M059J (cell line): ENCODE results near the gene USH1G. TPM values are rescaled to one million over a fixed set of nuclear protein-coding genes. Genes with fewer than 3 reads are reported as not detected.

Source experiments
- DNase-seq: peaks from one replicate; pipeline ENCODE4 v3.0.0-alpha.2; 2012; ENCODE audit warnings: low read depth
- total RNA-seq: library from RNA; depleted of rRNA; stranded (reverse); fragments of >200 nt; shearing (Covaris generic); gene quantifications from 2 replicates; pipeline ENCODE4 v1.2.3, GENCODE V29; 2014

The USH1G gene
- total RNA-seq, 1 experiment from 2014 or later, result not detected

DNA sequence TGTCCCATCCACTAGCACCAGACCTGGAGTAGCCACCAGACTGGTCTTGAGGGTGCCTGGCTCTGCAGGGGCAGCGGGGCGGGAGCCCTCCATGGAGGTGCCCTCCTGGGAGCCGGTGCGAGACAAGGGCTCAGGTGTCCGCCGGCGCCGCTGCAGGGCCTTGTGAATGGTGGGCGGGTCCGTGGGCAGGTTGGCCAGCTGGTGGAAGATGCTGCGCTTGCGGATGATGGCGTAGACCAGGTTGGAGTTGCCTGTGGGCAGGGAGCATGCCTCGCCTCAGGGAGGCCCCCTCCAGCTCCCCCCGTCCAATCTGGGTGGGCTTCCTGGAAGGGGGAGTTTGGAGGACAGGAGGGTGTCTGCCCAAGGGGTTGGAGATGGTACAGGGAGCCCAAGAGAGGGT is 31.1 kb upstream of the USH1G start:
- DNase-seq, result no peak

DNA sequence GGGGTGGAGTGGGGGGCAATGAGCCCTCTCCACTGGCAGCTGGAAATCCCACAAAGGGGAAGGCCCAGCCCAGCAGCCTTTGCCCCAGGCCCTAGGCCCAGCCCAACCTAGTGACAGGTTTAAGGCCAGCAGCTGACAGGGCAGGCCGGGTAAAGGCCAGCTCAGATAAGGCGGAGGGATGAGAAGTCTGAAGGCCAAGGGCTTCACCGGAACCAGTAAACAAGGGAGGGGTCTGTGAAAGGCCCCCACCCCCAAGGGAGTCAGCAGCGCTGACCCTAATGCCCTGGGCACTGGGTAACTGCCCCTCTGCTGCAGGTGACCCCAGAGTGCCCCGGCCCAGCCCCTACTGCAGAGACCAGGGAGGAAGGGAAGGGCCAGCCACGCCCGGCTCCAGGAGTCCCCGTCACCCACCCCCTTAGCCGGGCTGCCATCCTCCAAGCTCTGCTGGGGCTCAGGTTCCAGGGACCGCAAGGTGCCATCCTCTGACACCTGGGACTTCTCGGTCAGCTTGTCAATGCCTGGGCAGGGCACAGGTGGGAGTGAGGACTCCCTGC is 30.2 kb upstream of the USH1G start:
- DNase-seq, result no peak

DNA sequence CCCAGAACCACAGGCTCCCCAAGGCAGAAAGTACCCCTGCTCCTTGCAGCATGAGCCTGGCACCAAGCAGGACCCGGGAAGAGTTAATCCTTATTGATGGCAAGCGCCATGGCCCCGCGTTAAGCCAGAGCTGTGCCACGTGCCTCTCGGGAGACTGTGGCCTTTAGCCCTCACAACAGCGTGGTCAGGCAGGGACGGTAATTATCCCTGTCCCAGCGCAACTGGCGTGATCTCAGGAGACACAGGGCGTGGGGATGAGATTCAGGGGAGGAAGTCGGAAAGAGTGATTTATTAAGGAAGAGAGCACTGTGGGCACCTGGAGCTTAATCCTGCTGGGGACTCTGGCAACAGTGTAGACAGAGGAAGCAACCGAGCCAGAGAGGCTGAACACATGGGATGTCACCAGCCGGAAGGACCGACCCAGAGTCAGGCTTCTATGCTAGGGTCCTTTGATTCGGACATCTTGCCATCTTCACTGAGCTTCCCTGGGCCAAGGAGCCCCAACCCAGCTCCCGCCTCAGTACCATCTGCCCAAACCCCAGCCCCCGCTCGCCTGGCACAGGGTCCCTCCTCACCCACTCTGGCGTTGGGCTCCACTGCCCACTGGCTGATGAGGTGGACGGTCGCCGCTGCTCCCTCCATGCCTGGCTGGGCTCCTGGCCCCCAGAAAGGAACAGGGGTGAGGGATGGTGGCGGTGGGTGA is 29.5 kb upstream of the USH1G start:
- DNase-seq, result no peak

DNA sequence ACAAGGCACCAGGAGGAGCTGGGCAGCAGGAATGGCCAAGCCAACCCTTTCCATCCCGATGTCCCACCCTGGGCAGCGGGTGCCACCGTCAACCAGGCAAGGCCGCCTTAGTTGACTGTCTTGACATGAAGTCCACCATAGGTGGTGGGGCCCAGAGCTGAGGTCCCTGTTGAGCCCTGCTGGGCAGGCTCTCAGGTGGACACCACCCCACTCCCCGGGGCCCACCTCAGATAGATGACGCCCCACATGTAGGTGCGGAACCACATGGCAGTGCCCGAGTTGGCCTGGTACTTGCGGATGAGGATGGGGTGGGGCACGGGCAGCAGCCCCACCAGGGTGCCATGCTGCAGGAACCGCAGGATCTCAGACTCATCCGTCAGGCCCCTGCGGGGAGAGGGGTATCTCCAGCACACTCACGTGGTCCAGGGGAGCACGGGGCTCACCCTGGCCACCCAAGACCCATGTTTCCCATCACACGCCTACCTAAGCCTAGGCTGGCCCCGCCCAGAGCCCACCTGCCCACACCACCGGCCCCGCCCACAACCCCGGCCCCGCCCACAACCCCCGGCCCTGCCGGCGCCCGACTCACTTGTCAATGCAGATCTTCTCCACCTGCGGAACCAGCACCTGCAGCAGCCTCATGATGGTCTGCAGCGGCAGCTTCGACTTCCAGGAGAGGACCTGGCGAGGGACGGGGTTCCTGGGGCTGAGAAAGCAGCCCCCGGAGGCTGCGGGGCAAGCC is 28.8 kb upstream of the USH1G start:
- DNase-seq, result no peak

DNA sequence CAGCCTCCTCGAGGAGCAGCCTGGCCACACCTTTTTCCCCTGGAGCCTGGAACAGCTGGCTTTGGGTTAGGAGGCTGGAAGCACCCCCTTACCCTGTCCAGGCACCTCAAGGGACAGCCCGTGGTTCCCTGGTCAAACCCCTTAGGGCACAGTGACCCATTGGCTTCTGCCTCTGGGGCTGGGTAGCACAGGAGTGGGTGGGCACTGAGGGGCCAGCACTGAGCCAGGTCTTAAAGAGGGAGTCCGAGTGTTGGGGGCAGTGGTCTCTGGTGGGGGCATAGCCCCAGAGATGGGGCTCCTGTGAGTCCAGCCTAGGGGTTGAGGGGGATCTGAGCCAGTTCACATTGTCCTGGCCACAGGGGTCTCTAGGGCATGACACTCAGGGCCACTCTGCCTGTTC is 28.0 kb upstream of the USH1G start:
- no peak for DNase-seq

DNA sequence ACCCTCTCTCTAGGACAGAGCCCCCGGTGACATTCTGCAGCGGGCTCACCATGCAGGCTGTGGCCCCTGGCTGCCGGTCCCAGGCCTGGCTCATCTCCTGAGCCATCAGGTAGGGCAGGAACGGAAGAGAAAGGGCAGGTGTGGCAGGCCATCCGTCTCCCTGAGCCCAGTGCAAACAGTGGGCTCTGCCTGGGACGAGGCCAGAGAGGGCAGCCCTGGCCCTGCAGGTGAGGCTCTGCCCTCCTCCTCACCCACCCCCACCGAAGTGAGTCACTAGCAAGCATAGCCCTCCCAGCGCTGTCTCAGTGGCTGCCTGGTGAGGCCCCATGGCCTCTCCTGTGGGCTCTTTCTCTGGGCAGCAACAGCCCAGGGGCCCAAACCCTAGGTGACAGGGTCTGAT is 27.2 kb upstream of the USH1G start:
- no peak for DNase-seq

DNA sequence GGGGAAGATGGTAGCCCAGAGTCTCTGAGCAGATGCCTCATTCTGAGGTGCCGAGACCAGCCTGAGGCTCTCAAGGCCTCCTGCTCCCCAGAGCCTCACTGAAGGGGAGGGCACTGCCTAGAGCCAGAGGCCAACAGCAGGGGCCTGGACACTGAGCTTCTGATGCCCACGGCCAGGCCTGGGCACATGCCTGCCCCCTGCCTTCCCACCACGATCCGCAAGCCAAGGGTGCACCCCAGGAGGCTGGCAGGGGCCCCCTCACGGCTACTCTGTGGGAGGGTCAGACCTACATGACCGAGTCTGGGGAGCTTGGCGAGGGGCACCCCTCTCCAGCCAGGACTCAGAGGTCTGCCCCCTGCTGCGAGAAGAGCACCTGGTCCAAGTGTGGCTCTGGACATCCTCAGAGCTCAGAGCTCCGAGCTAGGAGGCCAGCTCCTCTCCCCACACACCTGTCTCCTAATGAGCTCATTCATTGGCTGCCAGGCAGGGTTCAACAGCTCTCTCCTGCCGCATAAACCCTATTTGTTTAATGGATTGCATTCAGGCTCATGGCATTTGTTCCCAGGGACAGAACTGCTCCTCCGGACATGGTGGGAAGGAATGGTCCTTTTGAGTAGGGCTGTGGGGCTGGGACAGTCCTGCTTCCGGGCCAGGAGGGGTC is 26.5 kb upstream of the USH1G start:
- DNase-seq, result no peak

DNA sequence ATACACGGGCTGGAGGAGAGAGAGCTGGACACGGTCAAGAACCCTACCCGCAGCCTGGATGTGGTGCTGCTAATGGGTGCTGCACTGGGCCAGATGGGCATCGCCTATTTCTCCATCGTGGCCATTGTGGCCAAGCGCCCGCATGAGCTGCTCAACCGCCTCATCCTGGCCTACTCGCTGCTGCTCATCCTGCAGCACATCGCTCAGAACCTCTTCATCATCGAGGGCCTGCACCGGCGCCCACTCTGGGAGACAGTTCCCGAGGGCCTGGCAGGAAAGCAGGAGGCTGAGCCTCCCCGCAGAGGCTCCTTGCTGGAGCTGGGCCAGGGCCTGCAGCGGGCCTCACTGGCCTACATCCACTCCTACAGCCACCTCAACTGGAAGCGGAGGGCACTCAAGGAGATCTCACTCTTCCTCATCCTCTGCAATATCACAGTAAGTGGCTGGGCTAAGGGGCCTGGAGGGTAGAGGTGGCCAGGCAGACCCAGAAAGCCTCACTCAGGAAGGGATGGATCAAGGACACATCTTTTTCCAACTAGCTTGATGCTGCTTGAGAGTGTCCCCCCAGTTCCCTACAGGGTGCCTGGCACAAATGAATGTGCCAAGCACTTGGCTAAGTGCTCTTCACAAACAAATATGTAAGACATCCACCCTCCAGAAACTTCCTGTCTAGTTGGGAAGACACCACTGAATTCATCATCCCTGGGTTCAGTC is 24.1 kb upstream of the USH1G start:
- DNase-seq, result no peak

DNA sequence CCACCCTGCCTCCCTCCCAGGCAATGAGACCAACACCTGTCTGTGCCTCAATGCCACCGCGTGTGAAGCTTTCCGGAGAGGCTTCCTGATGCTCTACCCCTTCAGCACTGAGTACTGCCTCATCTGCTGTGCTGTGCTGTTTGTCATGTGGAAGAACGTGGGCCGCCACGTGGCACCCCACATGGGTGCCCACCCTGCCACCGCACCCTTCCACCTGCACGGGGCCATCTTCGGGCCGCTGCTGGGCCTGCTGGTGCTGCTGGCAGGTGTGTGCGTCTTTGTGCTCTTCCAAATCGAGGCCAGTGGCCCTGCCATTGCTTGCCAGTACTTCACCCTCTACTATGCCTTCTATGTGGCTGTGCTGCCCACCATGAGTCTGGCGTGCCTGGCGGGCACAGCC is 23.6 kb upstream of the USH1G start:
- no peak for DNase-seq

DNA sequence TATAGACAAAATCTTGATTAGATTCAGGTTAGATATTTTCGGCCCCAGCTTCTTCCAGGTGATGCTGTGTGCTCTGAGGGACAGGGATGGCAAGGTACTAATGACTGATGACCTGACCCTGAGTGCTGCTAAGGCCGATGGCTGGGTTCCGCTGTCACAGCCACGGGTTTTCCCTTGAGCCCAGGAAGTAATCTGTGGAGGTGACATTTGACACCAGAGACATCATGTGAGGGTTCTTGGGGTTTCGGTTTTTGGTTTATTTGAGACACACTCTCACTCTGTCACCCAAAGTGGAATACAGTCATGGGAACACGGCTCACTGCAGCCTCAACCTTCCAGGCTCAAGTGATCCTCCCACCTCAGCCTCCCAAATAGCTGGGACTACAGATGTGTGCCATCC is 22.5 kb upstream of the USH1G start:
- DNase-seq, result no peak

DNA sequence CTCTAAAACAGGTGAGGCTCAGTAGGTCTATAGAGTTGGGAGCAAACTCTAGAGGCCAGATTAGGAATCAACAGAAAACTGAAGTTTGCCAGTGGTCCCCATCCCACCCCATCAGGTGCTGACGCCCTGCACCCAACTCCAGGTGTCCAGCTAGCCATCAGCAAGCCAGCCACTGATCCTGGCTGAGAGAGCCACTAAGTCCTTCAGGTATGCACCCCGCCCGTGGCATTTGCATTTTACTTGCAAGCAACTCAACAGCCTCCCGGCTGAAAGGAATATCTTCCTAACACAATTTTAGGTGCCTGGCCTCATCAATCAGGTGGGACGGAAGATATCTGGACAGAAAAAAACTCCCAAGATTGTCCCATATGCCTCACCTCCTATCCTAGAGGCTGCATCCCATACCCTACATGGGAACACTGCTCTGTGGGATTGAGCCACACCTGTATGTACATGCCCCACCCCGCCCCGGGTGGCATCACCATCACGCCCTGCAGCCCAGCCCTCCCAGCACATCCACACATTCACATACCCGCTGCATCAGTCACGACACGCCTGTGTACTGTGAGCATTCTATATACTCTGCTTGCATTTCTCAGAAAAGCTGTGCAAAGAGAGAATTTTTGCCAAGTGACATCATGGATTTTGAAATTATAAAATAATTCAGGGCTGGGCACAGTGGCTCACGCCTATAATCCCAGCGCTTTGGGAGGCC is 20.9 kb upstream of the USH1G start:
- DNase-seq, result no peak

DNA sequence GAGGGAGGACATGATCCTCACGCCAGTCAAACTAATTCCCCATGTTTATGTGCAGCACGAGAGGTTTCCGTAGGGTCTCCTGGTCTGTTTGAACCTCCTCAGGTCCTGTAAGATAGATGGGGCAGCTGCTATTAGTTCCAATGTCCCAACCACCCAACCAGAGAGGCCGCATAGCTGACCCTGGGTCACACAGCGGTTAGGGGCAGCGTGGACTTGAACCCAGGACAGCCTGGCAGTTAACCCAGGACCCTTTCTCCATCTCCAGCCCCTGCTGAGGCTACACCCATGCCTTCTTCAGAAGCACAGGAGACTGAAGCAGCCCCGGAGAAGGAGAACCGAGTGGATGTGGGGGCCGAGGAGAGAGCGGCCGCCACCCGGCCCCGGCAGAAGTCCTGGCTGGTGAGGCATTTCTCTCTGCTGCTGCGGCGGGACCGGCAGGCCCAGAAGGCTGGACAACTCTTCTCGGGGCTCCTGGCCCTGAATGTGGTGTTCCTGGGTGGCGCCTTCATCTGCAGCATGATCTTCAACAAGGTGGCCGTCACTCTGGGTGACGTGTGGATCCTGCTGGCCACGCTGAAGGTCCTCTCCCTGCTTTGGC is 18.2 kb upstream of the USH1G start:
- DNase-seq, result no peak

DNA sequence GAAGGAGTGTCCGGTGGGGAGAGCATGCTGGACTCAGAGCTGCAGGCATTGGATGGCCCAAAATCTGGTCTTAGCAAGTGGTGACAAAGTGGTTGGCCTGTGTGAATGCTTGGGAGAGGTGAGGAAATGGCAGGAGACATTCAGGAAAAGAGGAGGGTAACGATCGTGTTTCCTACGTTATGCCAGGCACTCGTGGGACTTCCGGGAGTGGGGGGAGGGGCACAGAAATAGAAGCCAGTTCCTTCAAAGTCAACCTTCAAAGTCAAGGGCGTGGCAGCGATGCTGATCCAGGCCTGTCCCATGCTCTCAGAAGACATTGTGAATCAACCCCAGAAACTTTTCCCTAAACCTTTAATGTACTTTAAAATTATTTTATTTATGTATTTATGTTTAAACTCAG is 16.5 kb upstream of the USH1G start:
- no peak for DNase-seq

DNA sequence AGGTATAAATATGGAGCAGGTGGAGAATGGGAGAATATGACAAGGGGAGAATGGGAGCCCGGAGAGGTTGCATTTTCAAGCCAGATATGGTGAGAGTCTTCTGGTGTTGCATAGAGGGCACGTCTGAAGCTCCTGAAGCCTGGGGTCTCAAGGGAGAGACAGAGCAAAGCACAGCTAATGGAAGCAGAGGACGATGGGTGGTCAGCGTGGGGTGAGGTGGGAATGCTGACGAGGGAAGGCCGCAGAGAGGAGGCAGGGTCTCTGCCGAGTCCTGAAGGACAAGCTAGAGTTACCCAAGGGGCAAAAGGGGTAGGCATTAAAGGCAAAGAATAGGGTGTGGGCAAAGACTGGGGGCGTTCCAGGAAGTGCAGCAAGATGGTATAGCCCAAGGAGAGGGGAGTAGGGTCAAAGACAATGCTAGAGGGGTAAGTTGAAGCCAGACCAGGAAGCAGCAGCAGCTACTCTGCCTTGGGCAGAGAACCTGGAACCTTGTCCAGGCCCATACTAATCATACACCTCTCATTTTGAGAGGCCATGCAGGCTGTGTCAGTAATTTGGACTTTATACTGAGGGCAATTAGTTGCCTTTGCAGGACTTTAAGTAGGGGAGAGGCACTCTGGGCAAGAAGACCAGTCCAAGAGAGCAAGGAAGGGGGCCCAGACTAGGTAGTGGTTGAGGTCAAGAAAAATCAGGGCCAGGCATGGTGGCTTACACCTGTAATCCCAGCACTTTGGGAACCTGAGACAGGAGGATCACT is 15.3 kb upstream of the USH1G start:
- no peak for DNase-seq

DNA sequence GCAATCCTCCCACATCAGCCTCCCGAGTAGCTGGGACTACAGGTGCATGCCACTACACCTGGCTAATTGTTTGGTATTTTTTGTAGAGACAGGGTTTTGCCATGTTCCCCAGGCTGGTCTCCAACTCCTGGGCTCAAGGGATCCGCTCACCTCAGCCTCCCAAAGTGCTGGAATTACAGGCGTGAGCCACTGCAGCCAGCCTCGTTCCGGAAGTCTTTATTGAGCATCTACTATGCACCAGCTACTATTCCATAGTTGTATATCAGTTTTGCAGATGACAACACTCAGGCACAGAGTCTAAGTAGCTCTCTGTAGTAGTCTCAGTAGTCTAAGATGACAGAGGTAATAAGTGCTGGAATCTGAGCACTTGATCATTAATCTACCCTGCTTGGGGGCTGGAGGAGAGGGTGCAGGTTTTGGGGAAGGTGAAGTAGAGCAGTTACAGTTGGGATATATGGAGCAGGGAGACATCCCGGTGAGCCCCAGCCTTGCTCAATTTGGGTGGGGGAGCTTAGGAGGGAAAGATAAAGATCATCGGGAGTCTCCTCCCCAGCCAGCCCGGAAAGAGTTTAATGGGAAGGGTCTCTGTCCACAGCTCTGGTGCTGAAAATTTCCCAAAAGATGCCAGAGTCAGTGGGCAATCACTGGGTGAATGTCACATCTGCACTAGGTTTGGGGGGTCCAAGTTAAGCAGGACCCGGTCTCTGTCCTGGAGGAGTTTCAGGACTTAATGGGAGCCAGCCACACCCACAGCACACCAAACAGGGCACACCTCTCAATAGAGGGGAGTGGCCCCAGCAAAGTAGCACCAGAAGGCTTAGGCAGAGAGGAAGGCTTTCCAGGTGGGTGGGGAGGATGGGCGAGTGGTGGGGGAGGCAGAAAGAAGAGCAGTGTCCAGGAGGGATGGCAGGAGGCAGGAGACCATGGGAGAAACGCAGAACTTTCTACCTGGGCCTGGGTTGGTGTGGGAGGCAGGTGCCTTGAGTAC is 14.3 kb upstream of the USH1G start:
- no peak for DNase-seq

DNA sequence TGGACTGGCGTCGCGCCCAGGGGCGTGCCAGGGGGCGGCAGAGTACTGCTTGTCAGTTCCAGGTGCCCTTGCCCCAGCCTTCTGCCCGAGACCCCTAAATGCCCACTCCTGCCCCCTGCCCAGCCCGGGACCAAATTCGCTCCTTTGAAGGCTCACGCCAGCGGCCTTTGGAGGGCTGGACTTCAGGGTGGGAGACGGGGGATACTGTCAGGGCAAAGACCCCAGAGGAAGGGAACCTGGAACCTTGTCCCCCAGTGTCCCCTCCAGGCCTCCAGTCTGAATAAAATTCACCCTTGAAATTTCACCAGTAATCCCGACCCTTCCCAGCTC is 13.4 kb upstream of the USH1G start:
- DNase-seq, result no peak

DNA sequence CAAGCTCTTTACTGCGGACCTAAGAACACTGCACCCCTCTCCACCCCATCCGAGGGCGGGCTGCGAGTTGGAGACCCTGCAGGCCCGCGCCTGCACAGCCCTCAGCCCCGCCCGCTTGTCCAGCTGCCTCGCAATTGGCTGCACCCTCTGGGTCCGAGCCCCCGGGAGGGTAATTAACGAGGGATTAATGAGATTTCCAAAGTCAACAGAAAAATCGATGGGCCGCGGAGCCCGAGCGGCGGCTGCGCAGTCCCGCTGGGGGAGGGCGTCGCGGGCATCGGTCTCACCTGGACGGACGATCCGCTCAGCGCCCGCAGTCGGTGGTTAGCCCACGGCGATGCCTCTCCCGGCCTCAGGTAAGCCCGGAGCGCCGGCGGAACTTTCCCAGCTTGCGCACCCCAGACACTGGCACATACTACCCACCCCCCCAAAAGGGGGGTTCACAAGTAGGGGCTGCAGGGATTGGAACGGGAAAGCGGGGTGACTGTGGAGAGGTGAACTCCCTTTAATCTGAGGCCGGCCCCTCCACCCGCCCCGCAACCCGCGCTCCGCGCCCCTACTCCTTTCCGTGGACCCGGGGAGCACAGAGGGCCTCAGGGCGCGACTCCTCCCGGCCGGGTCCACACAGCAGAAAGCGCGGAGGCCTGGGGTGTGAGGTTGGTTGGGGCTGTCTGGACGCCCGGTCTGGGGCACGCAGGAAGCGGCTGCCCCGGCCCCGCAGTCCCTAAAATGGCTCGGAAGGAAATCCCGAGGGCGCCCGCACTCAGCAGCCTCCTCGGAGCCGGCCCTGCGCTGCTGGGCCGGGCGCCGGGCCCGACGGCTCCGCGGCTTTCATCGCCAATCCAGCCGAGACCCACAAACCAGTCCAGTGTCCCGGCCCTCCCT is 12.8 kb upstream of the USH1G start, which contains the start of gene OTOP3:
Gene OTOP3, plus strand, starts transcription at position 314 of the 885 bp plus-strand sequence. Its CDS starts 24 bp downstream, at position 338.
- no peak for DNase-seq

DNA sequence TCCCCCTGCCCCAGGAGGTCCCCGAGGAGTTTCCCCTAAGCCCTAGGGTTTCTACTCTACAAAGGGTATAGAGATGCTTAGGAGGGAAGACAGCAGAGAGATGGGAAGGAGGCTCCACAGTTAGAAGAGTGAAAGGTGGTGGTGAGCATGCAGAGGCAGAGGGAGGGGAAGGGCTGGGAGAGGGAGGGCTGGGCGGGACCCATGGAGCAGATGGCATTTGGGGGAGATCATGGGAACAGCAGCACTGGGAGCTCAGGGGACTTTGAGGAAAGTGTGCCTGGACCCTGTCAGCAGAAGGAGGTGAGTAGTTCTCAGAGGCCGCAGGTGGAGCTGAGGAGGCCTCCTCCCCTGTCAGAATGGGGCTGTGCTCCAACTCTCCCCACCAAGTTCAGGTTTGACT is 12.0 kb upstream of the USH1G start:
- DNase-seq, result no peak
